Cerebellar cortex (tissue), 1 donor: ENCODE results near the gene SCYL3.
"Not testable (repeated sequence)": the region's sequence is repeated elsewhere in the genome, so short reads cannot be mapped to it uniquely, and the experiment has no call there.

Experiments
- DNase-seq: peaks from one replicate; pipeline ENCODE4 v3.0.0-alpha.2; 2015; ENCODE audit warnings: low spot score

The SCYL3 gene

GRCh38 chr1:169814265-169814664 lies 79.4 kb downstream of the SCYL3 start:
- DNase-seq, result no peak

- DNase-seq, result no peak
These were observed 81.6 kb downstream of the SCYL3 start for GRCh38 chr1:169812131-169812530.

GRCh38 chr1:169811418-169812035 lies 82.2 kb downstream of the SCYL3 start:
- not testable (repeated sequence) for DNase-seq

GRCh38 chr1:169809370-169810095 lies 84.2 kb downstream of the SCYL3 start:
- peak; percentile 29 for DNase-seq

DNA sequence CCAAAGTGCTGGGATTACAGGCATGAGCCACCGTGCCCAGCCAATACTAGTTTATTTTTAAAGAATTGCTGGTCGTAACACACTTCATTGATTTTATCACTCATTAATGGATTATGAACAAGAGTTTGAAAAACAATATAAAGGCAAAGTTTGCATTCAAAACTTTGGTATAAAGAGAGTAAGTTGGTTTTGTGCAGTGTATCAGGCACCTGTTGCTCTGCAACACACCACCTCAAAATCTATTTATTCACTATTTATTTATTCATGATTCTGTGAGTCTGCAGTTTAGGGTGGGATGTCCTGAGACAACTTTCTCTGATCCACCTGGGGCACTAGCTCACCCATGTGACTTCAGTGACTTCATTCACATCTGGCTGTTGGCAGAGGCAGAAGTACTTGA lies 88.8 kb downstream of the SCYL3 start:
- DNase-seq, result no peak

DNA sequence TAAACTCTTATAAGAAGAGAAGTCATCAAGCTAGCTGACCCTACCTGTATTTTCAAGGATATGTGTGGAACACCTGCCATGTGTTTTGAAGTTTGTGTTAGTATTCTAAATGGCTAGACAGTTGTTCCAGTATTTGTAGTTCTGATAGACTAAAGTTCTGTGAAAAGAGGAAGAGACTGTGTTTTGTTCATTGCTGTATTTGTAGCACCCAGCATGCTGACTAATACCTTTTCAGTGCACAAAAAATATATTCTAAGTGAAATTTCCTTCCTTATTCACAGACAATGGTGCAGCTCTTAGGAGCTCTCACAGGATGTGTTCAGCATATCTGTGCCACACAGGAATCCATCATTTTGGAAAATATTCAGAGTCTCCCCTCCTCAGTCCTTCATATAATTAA lies 90.8 kb downstream of the SCYL3 start:
- no peak for DNase-seq
